NCI-H510A treated with DMSO at 0.1 percent for 48 hours (cell line): ENCODE data around the gene FOXD4L4.
"Not testable (repeated sequence)": the region's sequence is repeated elsewhere in the genome, so short reads cannot be mapped to it uniquely, and the experiment has no call there.

ENCODE experiments used
- DNase-seq: peaks from one replicate; lab custom pipeline; 2025; lab: John Stamatoyannopoulos, UW

The FOXD4L4 gene

GRCh38 chr9:65737096-65737564, at the start of gene FOXD4L4:
Gene FOXD4L4 (plus strand): TSS chr9:65737146. CDS start chr9:65737146, 0 bp downstream.
- DNase-seq, result not testable (repeated sequence)

- DNase-seq, result not testable (repeated sequence)
Observed at GRCh38 chr9:65703550-65703949, 33.4 kb upstream of the FOXD4L4 start.

- not testable (repeated sequence) for DNase-seq
Observed at GRCh38 chr9:65714445-65714844, 22.5 kb upstream of the FOXD4L4 start.

- DNase-seq, result not testable (repeated sequence)
Observed at GRCh38 chr9:65738133-65738532, 1.2 kb downstream of the FOXD4L4 start.
